ENCODE results near the gene SNX25. TPM values are rescaled to one million over a fixed set of nuclear protein-coding genes. Genes with fewer than 3 reads are reported as not detected.

Gene SNX25
- total and polyA plus RNA-seq, 2 donors: 9.9 to 32.7 TPM

Other genes starting within 250 kb of the SNX25 start
- gene HELT, start 191.1 kb upstream of the SNX25 start, total RNA-seq: not detected
- not detected for gene HELT, start 191.1 kb upstream of the SNX25 start, polyA plus RNA-seq
- gene SLC25A4, start 66.3 kb upstream of the SNX25 start, total RNA-seq: 12.8 TPM
- 77.3 TPM for gene SLC25A4, start 66.3 kb upstream of the SNX25 start, polyA plus RNA-seq
- gene CFAP97, start 5.6 kb upstream of the SNX25 start, total RNA-seq: 59.8 TPM
- gene CFAP97, start 5.6 kb upstream of the SNX25 start, polyA plus RNA-seq: 19.0 TPM
- gene LRP2BP, start 186.3 kb downstream of the SNX25 start, total RNA-seq: 5.4 TPM
- 0.41 TPM for gene LRP2BP, start 186.3 kb downstream of the SNX25 start, polyA plus RNA-seq
- 27.3 TPM for gene ANKRD37, start 187.2 kb downstream of the SNX25 start, total RNA-seq
- 19.9 TPM for gene ANKRD37, start 187.2 kb downstream of the SNX25 start, polyA plus RNA-seq
- gene UFSP2, start 216.4 kb downstream of the SNX25 start, total RNA-seq: 77.2 TPM
- gene UFSP2, start 216.4 kb downstream of the SNX25 start, polyA plus RNA-seq: 36.4 TPM